Heart left ventricle (tissue), 16 donors: ENCODE results near the gene CIAPIN1. TPM values are rescaled to one million over a fixed set of nuclear protein-coding genes. Genes with fewer than 3 reads are reported as not detected.
A peak's percentile ranks its signal among the peaks of the same experiment; 100 is the strongest.

ENCODE experiments used
- ATAC-seq, 4 donors: fragments of 200-7000 bp; cut with Tn5 transposase; one replicate each; pipeline ENCODE4 v1.9.1; 2020 to 2022; ENCODE audit warnings: moderate library complexity in 4 of 4, mild to moderate bottlenecking in 3 of 4, moderate number of reproducible peaks in 1 of 4
- DNase-seq, 5 donors: peaks; one replicate each; pipeline ENCODE4 v3.0.0-alpha.2; 2020
- H3K27ac ChIP-seq, 12 donors: fragments of 200-600 bp; sonication (generic) in 4 of 12; one replicate each; pipeline versions ENCODE4 v1.5.0 to v1.8.0; 2016 to 2022; ENCODE audit warnings: mild to moderate bottlenecking in 2 of 12
- H3K27me3 ChIP-seq, 9 donors: fragments of 200-600 bp; sonication (generic) in 2 of 9; one replicate each; pipeline versions ENCODE4 v1.5.1 to v1.8.0; 2016 to 2022; ENCODE audit warnings: mild to moderate bottlenecking in 3 of 9
- H3K36me3 ChIP-seq, 9 donors: fragments of 200-600 bp; sonication (generic) in 2 of 9; one replicate each; pipeline versions ENCODE4 v1.5.0 to v1.8.0; 2018 to 2022; ENCODE audit warnings: mild to moderate bottlenecking in 2 of 9
- H3K4me1 ChIP-seq, 12 donors: fragments of 200-600 bp; sonication (generic) in 4 of 12; one replicate each; pipeline versions ENCODE4 v1.5.0 to v1.8.0; 2016 to 2022; ENCODE audit warnings: mild to moderate bottlenecking in 3 of 12
- H3K4me3 ChIP-seq, 12 donors: fragments of 200-600 bp; sonication (generic) in 4 of 12; one replicate each; pipeline versions ENCODE4 v1.5.0 to v1.8.0; 2017 to 2022; ENCODE audit warnings: mild to moderate bottlenecking in 9 of 12, moderate library complexity in 4 of 12
- H3K9me3 ChIP-seq, 12 donors: fragments of 200-600 bp; sonication (generic) in 4 of 12; one replicate each; pipeline versions ENCODE4 v1.5.0 to v1.8.0; 2016 to 2022; ENCODE audit warnings: mild to moderate bottlenecking in 1 of 12
- CTCF ChIP-seq, 12 donors: fragments of 200-600 bp; sonication (generic) in 4 of 12; IDR thresholded peaks; one replicate each; pipeline versions ENCODE4 v1.5.0 to v1.8.0; 2018 to 2022; ENCODE audit warnings: antibody characterized with exemption in 12 of 12, mild to moderate bottlenecking in 5 of 12
- POLR2A ChIP-seq, 2 donors: fragments of 450-650 bp; IDR thresholded peaks; one replicate each; pipeline ENCODE4 v1.6.1; 2017; ENCODE audit warnings: antibody characterized with exemption in 2 of 2, mild to moderate bottlenecking in 2 of 2, moderate library complexity in 2 of 2
- WGBS, 4 donors: extraction: QIAGEN DNeasy Blood & Tissue Kit in 2 of 4; methylation state at CpG; one replicate each; pipeline versions ENCODE4 v1.1.5 to v1.1.7; 2013 to 2018; 5-methylcytosine and 5-hydroxymethylcytosine counted together
- intact Hi-C, 10 donors: fragments of 100-400 bp; cut with DNase I; formaldehyde crosslinking; loops; one replicate each; pipeline versions ENCODE4 v1.11.1 to v1.14.2; 2022
- polyA plus RNA-seq, 2 donors: library from polyadenylated mRNA; stranded (reverse); fragments of 200-250 nt; gene quantifications; one replicate each; pipeline ENCODE4 v1.2.3, GENCODE V29; 2013
- total RNA-seq, 9 donors: library from RNA; depleted of rRNA in 2 of 9; stranded (reverse); fragments of >200 nt in 2 of 9; fragmentation: NEBNext Ultra II Directional in 3 of 9; extraction: Animal tissue kit (Norgen Biotek cat#: 25700) in 3 of 9; gene quantifications; one replicate each; pipeline versions ENCODE4 v1.1.0 to v1.2.4, GENCODE V29; 2016 to 2023
- donor health status: ischemic (EF 13 %, LVEDD 7.1; RV severe dilation, severe dysfunction).
- donor health status: healthy with polysubstance abuse.
- donor health status: DM: no; HTN: yes; CAD: no.
- donor health status: DM: no; HTN: no; CAD: no.
- donor health status: ischemic (EF 25% LVEDD 6.9; RV normal size, moderate dysfunction).
- donor health status: ischemic (EF 25% LVEDD 5.7; RV mildly dilated, moderate dysfunction).
- donor health status: healthy.
- donor health status: DM: yes; HTN: yes; CAD: no.
- donor health status: ischemic (EF 35%, LVEDD 5.7; RV mildly dilated, moderate dysfunction).
- donor health status: nonischemic (EF 11% LVEDD 7.7; RV severe dilation, severe dysfunction).
- donor health status: DM: yes; HTN: yes; CAD: no.
- donor health status: PGD.
- donor health status: ischemic (EF 29% LVEDD 5.4; RV normal size, mild dysfunction).
- donor health status: nonischemic (EF 23%, LVEDD 6.1; RV moderate dilation, normal function).

Gene CIAPIN1
- total and polyA plus RNA-seq, 11 donors: 22.4 to 73.2 (median 51.7) TPM

GRCh38 chr16:57407521-57408353 lies 39.4 kb downstream of the CIAPIN1 start:
- ATAC-seq (no peak), DNase-seq (no peak)
- Histone ChIP-seq H3K36me3 (no peaks in the 10 kb centered on the region), H3K27ac (peak overlapping the region in 1 of 12 donors; percentile 15), H3K27me3 (no peaks in the 10 kb centered on the region), H3K4me3 (no peak overlapping the region), H3K9me3 (no peaks in the 10 kb centered on the region), H3K4me1 (peaks cover 0 to 24% (median 13%) of the 10 kb centered on the region in 12 donors)
- intact Hi-C loops: no loop called here
- no peak for TF ChIP-seq POLR2A (IDR thresholded peaks at IDR 0.05)
- no peak for TF ChIP-seq CTCF (IDR thresholded peaks at IDR 0.05)
- WGBS, 4 donors: 87 to 93% (median 90%) methylated on average over 5 of the region's 5 CpGs

- WGBS, 4 donors: 69 to 82% (median 77%) methylated on average over 2 of the region's 2 CpGs
Measured at GRCh38 chr16:57406881-57407280, 40.3 kb downstream of the CIAPIN1 start.

GRCh38 chr16:57405097-57405496 lies 42.1 kb downstream of the CIAPIN1 start:
- no peaks in the 10 kb centered on the region for H3K27me3 ChIP-seq
- DNase-seq (no peak), ATAC-seq (no peak)
- TF ChIP-seq CTCF (IDR thresholded peaks at IDR 0.05) (no peak), POLR2A (IDR thresholded peaks at IDR 0.05) (no peak)
- no peaks in the 10 kb centered on the region for H3K9me3 ChIP-seq
- intact Hi-C loops: no loop called here
- no peak overlapping the region for H3K27ac ChIP-seq
- 69 to 89% (median 85%) methylated on average over 3 of the region's 3 CpGs for WGBS, 4 donors
- no peaks in the 10 kb centered on the region for H3K36me3 ChIP-seq
- H3K4me3 ChIP-seq: no peak overlapping the region
- peaks cover 0 to 20% (median 11%) of the 10 kb centered on the region in 12 donors for H3K4me1 ChIP-seq

More at GRCh38 chr16:57406881-57407280, 40.3 kb downstream of the CIAPIN1 start:
- no peak for DNase-seq
- H3K27ac ChIP-seq: no peak overlapping the region
- no peaks in the 10 kb centered on the region for H3K9me3 ChIP-seq
- no peak for TF ChIP-seq CTCF (IDR thresholded peaks at IDR 0.05)
- TF ChIP-seq POLR2A (IDR thresholded peaks at IDR 0.05): no peak
- H3K4me1 ChIP-seq: peaks cover 0 to 24% (median 13%) of the 10 kb centered on the region in 12 donors
- no peak for ATAC-seq
- H3K4me3 ChIP-seq: no peak overlapping the region
- no peaks in the 10 kb centered on the region for H3K36me3 ChIP-seq
- intact Hi-C loops: no loop called here
- no peaks in the 10 kb centered on the region for H3K27me3 ChIP-seq

GRCh38 chr16:57403965-57404817 lies 43.0 kb downstream of the CIAPIN1 start, which contains the start of gene CCL17:
Gene CCL17 (plus strand): TSS chr16:57404767. CDS start chr16:57413933, 9,166 bp downstream.
- DNase-seq (no peak), ATAC-seq (no peak)
- intact Hi-C loops: no loop called here
- H3K36me3 ChIP-seq: no peaks in the 10 kb centered on the region
- no peak within 1 kb of the TSS for H3K4me3 ChIP-seq
- WGBS, 4 donors: 67 to 75% (median 71%) methylated on average over 17 of the region's 17 CpGs
- H3K27ac ChIP-seq: no peak within 1 kb of the TSS
- H3K27me3 ChIP-seq: no peaks in the 10 kb centered on the region
- peaks cover 0 to 12% (median 3%) of the 10 kb centered on the region in 12 donors for H3K4me1 ChIP-seq
- no peaks in the 10 kb centered on the region for H3K9me3 ChIP-seq
- TF ChIP-seq CTCF (IDR thresholded peaks at IDR 0.05) (no peak), POLR2A (IDR thresholded peaks at IDR 0.05) (no peak)
